Mammary epithelial cell (primary cell): ENCODE results near the gene PSPN.

Experiments used
- EZH2 ChIP-seq: IDR thresholded peaks from 2 replicates; pipeline ENCODE4 v1.6.1; 2012; ENCODE audit warnings: low read length, inconsistent platforms, borderline replicate concordance
- TF ChIP-seq, protein P1 (sequence below), 2 donors: IDR thresholded peaks in 1 of 2; conservative IDR thresholded peaks in 1 of 2; 2 replicates each; pipeline ENCODE4 v1.5.1; 2011 to 2012; ENCODE audit warnings: inconsistent platforms in 2 of 2, low read length in 2 of 2, mild to moderate bottlenecking in 2 of 2, control low read depth in 1 of 2, low read depth in 1 of 2; ENCODE audit not compliant: insufficient read depth in 1 of 2; ENCODE audit errors: extremely low read depth in 1 of 2

DNA sequence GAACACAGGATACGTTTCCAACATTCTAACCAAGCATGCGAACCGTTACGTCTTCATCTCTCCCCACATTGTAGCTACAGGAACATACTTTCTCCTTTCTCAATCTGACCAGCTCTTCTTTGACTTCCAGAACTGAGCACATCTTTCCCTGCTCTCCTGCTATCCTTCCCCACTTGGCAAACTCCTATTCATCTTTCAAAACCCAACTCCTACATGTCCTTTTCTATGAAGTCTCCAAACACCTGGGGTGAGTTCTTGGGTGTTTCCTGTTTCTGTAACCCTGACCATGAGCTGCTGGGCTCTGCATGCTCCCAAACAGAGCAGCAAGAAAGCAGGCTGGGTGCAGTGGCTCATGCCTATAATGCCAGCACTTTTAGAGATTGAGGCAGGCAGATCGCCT lies 48.9 kb downstream of the PSPN start:
- TF ChIP-seq, protein P1, sequence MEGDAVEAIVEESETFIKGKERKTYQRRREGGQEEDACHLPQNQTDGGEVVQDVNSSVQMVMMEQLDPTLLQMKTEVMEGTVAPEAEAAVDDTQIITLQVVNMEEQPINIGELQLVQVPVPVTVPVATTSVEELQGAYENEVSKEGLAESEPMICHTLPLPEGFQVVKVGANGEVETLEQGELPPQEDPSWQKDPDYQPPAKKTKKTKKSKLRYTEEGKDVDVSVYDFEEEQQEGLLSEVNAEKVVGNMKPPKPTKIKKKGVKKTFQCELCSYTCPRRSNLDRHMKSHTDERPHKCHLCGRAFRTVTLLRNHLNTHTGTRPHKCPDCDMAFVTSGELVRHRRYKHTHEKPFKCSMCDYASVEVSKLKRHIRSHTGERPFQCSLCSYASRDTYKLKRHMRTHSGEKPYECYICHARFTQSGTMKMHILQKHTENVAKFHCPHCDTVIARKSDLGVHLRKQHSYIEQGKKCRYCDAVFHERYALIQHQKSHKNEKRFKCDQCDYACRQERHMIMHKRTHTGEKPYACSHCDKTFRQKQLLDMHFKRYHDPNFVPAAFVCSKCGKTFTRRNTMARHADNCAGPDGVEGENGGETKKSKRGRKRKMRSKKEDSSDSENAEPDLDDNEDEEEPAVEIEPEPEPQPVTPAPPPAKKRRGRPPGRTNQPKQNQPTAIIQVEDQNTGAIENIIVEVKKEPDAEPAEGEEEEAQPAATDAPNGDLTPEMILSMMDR (conservative IDR thresholded peaks at IDR 0.05 in 1 of 2, IDR thresholded peaks at IDR 0.05 in 1 of 2; ENCODE audit: extremely low read depth in 1 of 2, insufficient read depth in 1 of 2, low read depth in 1 of 2, low read length in 2 of 2), result no peak
- TF ChIP-seq EZH2, result no peak
